Measurements from ENCODE around the gene CFAP299. TPM values are rescaled to one million over a fixed set of nuclear protein-coding genes. Genes with fewer than 3 reads are reported as not detected.

CFAP299 gene
- polyA plus RNA-seq, 1 experiment, result 1.4 TPM

GRCh38 chr4:80803337-80803736, 467.8 kb downstream of the CFAP299 start:
- Histone ChIP-seq H3K27ac (ENCODE audit: low read depth, low read length) (no peak overlapping the region), H3K4me3 (ENCODE audit: low read depth, low read length) (no peak overlapping the region), H3K9me3 (ENCODE audit: control insufficient read depth, insufficient read depth, low read length) (no peaks in the 10 kb centered on the region), H3K27me3 (ENCODE audit: control insufficient read depth, insufficient read depth, low read length) (no peaks in the 10 kb centered on the region)
- no peak for TF ChIP-seq CTCF (IDR thresholded peaks at IDR 0.05; ENCODE audit: low read depth, low read length)
- DNase-seq (ENCODE audit: low read depth, low spot score), result no peak
- ChIA-PET CTCF (interaction anchor here (0.6 kb wide), 1 partner anchor 11 kb away, joined by 4 read pairs; no protein-coding TSS in a partner anchor), POLR2A (no interaction called here)

GRCh38 chr4:80806472-80806871, 470.9 kb downstream of the CFAP299 start:
- DNase-seq (ENCODE audit: low read depth, low spot score), result no peak
- H3K4me3 ChIP-seq (ENCODE audit: low read depth, low read length), result no peak overlapping the region
- CTCF ChIA-PET, result no interaction called here
- POLR2A ChIA-PET, result no interaction called here
- TF ChIP-seq CTCF (IDR thresholded peaks at IDR 0.05; ENCODE audit: low read depth, low read length), result no peak
- H3K9me3 ChIP-seq (ENCODE audit: control insufficient read depth, insufficient read depth, low read length), result no peaks in the 10 kb centered on the region
- H3K27ac ChIP-seq (ENCODE audit: low read depth, low read length), result no peak overlapping the region
- no peaks in the 10 kb centered on the region for H3K27me3 ChIP-seq (ENCODE audit: control insufficient read depth, insufficient read depth, low read length)

- H3K27me3 ChIP-seq (ENCODE audit: control insufficient read depth, insufficient read depth, low read length), result no peaks in the 10 kb centered on the region
- H3K9me3 ChIP-seq (ENCODE audit: control insufficient read depth, insufficient read depth, low read length), result no peaks in the 10 kb centered on the region
- no peak overlapping the region for H3K27ac ChIP-seq (ENCODE audit: low read depth, low read length)
- no peak overlapping the region for H3K4me3 ChIP-seq (ENCODE audit: low read depth, low read length)
- TF ChIP-seq CTCF (IDR thresholded peaks at IDR 0.05; ENCODE audit: low read depth, low read length), result no peak
- POLR2A ChIA-PET, result no interaction called here
- no peak for DNase-seq (ENCODE audit: low read depth, low spot score)
- CTCF ChIA-PET, result no interaction called here
Observed at GRCh38 chr4:80809039-80809729, 473.7 kb downstream of the CFAP299 start.

GRCh38 chr4:80811406-80811805, 475.9 kb downstream of the CFAP299 start:
- Histone ChIP-seq H3K4me3 (ENCODE audit: low read depth, low read length) (no peak overlapping the region), H3K9me3 (ENCODE audit: control insufficient read depth, insufficient read depth, low read length) (no peaks in the 10 kb centered on the region)

More at GRCh38 chr4:80811406-80811805, 475.9 kb downstream of the CFAP299 start:
- no peak for TF ChIP-seq CTCF (IDR thresholded peaks at IDR 0.05; ENCODE audit: low read depth, low read length)
- POLR2A ChIA-PET, result no interaction called here
- H3K27ac ChIP-seq (ENCODE audit: low read depth, low read length), result no peak overlapping the region
- H3K27me3 ChIP-seq (ENCODE audit: control insufficient read depth, insufficient read depth, low read length), result no peaks in the 10 kb centered on the region
- CTCF ChIA-PET, result no interaction called here
- no peak for DNase-seq (ENCODE audit: low read depth, low spot score)
